ELR (cell line): ENCODE measurements around the gene SEC31A.
"Not testable (repeated sequence)": the region's sequence is repeated elsewhere in the genome, so short reads cannot be mapped to it uniquely, and the experiment has no call there.

Experiments
- DNase-seq: peaks from one replicate; pipeline ENCODE4 v3.0.0-alpha.2; 2015; ENCODE audit warnings: low read depth

The SEC31A gene

GRCh38 chr4:82890901-82891706, at the start of gene SEC31A:
Gene SEC31A (minus strand): TSS chr4:82891153. CDS start chr4:82881936, 9,217 bp downstream.
- peak; percentile 95 for DNase-seq

DNA sequence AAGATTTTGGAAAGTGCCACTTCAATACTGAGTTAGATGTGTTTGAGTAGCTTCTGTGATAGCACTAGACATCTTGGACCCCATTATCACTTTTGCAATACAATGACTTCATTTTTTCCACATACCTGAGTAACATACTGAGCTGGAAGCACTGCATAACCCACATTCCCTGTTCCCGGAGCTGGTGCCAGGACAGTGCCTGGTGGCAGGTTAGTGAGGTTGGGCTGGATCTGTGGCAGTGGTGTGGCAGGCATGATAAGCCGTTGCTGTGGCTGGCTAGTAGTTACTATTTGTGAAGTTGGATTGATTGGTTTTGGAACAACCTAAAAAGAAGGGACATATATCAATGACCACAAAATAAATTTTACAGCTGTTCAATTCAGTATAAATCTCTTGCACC, 48.5 kb upstream of the SEC31A start:
- DNase-seq = no peak

DNA sequence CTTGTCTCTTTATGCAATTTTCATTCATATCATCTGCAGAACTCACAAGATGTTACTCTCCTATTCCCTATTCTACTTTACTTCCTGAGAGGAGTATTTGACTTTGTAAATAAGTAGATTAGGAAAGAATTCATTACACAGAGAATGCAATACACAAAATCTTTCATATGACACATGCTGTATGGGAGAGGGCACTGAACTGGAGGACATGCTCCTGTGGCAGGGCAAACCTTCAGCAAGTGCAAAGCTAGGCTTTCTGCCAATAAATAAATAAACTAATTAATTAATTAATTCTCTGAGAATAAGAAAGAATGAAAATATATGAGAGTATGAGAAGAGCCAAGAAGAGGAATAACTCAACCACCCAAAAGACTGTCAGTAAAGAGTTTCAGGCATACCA, 43.5 kb upstream of the SEC31A start:
- DNase-seq = no peak

DNA sequence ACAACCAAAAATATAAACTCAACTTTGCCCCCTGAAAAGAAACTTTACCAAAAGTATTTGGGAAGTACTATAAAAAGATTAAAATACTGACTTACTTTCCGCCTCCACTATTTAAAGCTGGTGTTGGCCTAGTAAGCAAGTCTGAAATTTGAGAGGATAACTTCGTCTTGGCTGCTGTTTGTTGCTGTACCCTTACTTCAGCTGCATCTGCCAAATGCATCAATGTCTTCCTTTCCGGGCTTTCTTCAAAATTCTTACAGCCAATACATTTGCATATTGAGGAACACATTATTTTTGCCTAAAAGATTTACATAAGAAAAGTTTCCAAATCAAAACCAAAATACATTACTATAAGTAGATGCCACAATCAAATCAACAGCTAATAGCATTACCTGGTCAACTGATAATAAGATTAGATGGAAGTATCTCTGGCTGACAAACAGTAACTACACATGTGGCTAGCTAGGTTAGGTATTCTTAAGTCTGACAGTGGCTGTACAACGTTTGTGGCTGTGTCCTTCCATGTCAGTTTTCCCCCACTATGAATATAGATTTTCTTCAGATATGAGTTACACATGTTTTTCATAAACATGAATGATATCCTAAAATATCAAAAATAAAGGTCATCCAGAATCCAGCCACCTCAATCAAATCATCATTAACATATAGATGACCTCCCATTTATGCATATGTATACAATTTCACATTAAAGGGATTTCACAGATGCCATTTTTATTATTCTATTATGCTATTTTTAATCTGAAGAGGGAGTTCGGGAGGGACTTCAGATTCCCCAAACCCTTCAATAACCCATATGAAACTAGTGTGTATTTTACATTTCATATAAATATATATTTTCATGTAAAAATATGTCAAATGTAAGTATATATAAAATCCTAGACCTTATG, 40.1 kb upstream of the SEC31A start:
- DNase-seq = no peak

- no peak for DNase-seq
Measured at GRCh38 chr4:82921795-82922194, 30.8 kb upstream of the SEC31A start.

- no peak for DNase-seq
Measured at GRCh38 chr4:82919386-82919785, 28.4 kb upstream of the SEC31A start.

DNA sequence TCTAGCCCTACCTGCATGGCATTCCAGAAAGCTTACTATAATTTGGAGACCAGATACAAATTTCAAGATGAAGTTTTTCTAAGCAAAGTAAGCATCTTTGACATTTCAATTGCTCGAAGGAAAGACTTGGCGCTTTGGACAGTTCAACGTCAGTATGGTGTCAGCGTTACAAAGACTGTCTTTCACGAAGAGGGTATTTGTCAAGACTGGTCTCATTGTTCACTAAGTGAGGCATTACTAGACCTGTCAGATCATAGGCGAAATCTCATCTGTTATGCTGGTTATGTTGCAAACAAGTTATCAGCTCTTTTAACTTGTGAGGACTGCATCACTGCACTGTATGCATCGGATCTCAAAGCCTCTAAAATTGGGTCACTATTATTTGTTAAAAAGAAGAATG, 27.1 kb upstream of the SEC31A start:
- no peak for DNase-seq

- not testable (repeated sequence) for DNase-seq
Measured at GRCh38 chr4:82913968-82914367, 23.0 kb upstream of the SEC31A start.

GRCh38 chr4:82913305-82913704, 22.4 kb upstream of the SEC31A start:
- DNase-seq = peak; percentile 27

DNA sequence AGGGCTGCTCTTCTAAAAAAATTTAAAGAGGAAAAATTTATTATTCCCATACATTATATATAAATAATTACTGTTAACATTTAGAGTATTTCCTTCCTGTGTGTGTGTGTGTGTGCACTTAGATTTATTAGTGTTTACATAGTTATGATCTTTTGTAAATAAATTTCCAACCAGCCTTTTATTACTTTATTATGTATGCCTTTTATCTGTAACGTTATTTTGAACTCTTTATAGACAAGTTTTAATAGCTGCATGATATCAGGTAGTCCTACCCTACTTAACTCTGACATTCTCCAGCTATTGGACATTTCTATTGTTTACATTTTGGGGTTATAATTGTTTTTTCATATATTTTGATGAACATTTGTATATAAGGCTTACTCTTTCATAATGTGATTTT, 18.4 kb upstream of the SEC31A start:
- no peak for DNase-seq

DNA sequence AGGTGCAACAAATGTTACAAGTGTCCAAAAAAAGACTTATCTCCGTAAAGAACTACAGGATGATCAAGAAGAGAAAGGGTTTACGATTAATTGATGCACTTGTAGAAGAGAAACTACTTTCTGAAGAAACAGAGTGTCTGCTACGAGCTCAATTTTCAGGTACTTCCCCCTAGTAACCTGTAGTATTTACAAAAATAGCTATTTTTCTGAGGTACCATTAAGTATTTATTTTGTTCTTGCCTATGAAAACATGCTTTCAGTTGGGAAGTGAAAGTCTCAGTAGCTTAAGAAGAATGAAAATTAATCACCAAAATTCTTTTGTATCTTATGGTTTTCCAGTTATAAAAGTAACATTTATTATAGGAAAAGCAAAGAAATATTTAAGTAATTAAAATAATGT, 15.5 kb upstream of the SEC31A start:
- no peak for DNase-seq

DNA sequence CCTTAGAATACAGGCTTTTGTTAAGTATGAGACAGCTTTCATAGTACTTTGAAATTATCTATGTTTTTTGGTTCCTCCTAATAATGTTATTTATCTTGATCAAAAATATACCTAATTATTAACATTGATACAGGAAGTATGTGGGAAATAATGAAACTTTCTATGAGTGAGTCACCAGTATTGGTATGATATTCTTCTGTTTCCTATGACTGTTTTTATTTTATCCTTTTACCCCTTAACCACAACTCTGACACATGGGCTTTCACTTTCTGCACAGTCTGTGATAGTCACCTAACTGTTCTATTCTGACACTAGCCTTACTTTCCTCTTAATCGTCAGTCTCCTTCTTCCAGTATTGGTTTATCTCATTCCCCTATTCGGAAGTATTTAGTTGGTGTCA, 14.3 kb upstream of the SEC31A start:
- peak; percentile 86 for DNase-seq

DNA sequence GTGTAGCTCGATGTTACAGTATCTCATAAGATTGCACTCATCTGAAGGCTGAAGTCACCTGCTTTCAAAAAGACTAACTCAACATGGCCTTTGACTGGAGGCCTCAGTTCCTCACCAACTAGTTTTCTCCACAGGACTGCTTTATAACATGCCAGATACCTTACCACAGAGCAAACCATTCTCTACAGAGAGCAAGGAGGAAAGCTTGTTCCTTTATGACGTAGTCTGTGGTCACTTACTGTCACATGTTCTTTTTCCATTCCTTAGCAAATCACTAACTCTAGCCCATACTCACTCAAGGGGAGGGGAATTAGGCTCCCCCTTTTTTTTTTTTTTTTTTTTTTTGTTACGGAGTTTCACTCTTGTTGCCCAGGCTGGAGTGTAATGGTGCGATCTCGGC, 12.8 kb upstream of the SEC31A start:
- DNase-seq = no peak

DNA sequence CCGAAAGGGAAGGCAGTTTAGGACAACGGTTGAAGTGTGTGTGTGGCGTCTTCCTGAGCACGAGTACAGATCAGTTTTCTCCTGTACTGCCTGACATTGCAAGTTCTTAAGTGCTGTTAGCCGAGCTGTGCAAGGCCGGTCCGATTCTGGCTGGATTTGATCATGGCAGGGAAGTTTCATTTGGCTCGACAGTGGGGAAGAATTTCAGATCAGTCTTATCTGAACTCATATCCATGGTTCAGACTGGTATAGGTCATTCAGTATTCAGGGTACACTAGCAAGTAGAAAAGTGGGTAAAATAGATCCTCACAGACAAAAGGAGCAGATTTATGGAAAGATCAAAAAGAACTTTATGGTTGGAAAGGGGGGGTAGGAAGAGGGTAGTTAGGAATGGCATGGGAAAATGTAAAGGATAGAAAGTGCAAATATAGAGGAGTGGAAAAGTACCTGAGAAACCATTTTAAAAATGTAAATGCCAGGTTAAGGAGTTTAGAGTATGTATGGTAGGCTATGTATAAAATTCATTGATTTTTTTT, 10.3 kb upstream of the SEC31A start:
- no peak for DNase-seq

GRCh38 chr4:82900411-82901182, 9.6 kb upstream of the SEC31A start, which contains the start of gene THAP9:
Gene THAP9 (plus strand): TSS chr4:82900735. CDS start chr4:82900803, 68 bp downstream.
- peak; percentile 99 for DNase-seq

DNA sequence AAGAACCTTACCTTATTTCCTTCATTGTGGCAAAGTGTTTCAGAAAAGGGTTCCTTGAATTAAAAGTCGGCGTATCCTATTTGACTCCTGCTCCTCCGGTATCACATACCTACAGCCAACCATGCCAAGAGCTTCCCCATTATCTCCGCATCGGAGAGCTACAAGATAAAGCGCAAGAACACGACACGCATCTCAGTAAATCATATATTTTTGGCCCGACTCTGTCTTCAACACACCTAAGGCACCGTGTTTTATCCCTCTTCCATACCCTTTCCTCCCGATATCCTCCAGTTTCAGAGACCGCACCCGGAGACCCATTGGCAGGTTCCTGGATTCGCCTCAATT, 9.1 kb upstream of the SEC31A start:
- peak; percentile 58 for DNase-seq

DNA sequence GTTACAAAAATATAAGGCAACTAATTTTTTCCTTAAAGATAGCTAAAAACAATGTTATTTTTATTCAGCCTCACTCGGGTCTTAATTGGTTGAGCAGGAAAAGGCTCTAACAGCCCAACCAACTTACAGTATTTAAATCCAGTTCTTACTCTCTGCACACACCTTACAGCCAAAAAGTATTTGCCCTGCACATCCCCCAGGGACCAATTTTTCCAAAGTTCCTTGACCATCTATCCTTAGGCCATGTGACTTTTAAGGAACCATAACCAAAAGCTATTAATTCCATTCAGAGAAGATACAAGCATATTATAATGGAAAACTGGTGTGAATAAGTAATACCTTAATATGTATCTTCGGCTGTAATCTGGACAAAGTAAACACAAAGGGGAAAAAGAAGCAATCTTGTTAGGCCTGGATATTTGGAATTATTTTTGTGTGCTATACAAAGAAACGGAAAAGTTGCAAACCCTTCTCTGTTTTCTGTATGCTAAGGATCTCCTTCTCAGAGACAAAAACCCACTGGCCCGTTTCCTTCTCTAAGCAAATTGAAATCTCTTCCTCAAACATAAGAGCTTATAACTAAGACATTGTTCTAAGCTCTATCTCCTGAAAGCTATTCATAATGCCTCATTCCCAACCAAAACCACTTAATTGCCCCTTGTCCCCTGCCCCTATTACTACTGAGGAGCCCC, 8.6 kb upstream of the SEC31A start:
- DNase-seq = peak; percentile 31

DNA sequence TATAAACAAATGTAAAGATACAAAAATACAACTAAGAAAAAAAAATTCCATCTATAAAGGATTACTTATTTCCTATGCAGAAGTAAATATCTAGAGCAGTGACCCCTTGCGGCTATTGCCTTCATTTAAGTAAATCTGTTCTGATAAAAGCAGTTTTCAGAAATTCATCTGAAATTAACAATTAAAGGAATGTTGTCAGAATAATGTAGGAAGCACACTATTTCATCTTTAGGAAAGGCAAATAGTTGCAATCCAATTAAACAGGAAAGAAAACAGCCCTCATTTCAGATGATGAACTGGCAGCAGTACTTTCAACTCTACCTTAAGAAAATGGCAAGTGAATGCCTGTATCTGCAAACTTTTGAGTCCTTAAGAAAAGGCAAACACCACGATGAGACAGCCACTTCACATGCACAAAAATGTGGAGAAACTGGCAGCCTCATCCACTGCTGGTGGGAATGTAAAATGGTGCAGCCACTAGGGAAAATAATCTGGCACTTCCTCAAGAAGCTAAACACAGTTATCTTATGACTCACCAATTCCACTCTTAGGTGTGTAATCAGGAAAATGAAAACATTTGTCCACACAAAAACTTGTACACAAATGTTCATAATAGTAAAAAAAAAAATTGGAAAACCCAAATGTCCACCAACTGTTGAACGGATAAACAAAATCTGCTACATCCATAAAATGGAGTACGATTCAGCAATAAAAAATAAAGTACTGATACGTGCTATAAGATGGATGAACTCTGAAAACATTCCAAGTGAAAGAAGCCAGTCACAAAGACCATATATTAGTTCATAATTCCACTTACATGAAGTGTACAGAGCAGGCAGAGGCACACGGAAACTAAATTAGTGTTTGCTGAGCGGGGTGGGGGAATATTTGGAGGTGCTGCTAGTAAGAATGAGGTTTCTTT, 7.6 kb upstream of the SEC31A start:
- peak; percentile 86 for DNase-seq

DNA sequence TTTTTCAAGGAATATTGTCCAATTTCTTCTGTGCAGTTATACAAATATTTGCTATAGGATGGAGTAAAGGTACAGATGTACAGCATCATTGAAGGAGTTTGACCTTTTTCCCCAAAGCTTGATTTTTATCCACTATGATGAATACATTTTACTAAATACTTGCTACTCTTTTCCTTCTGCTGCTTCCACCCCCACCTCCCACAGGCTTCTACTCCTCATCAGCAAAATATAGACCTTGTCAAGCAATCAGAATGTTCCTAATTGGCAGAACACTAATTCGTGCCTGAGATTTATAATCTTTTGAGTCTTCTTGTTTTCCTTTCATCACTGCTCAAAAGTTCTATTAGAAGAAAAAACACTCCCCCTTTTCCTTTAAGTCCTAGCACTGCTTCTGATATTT, 5.8 kb upstream of the SEC31A start:
- no peak for DNase-seq

GRCh38 chr4:82893942-82894341, 3.0 kb upstream of the SEC31A start:
- DNase-seq = no peak

DNA sequence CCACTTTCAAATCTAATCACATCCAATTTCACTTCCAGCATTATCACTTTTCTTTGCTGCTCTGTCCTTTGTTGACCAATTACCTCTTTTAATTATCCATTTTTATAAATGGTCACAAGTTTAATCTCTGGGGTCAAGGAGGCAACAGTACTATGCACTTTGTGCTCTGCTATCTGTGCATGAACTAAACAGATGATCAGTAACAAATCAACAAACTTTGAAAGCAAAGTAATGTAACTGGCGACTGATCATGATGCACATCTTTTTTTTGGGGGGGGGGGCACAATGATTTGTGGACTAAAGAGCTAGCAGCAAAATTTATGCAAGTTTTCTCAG, 1.5 kb upstream of the SEC31A start:
- DNase-seq = no peak
